Epidermal melanocyte (primary cell): ENCODE results near the gene ZSWIM2.
"Not testable (repeated sequence)": the region's sequence is repeated elsewhere in the genome, so short reads cannot be mapped to it uniquely, and the experiment has no call there.

Source experiments
- DNase-seq: peaks from one replicate; pipeline ENCODE4 v3.0.0; 2011; ENCODE audit warnings: low spot score; ENCODE audit not compliant: insufficient read length

ZSWIM2 gene

GRCh38 chr2:186848873-186849578 is at the start of gene ZSWIM2:
Gene ZSWIM2, minus strand, starts transcription at chr2:186849170. Its CDS starts 40 bp downstream, at chr2:186849130.
- DNase-seq: peak; percentile 29

GRCh38 chr2:186896220-186896619 is 47.2 kb upstream of the ZSWIM2 start:
- DNase-seq: not testable (repeated sequence)

GRCh38 chr2:186895451-186895850 is 46.5 kb upstream of the ZSWIM2 start:
- DNase-seq: no peak

GRCh38 chr2:186894478-186894877 is 45.5 kb upstream of the ZSWIM2 start:
- no peak for DNase-seq

- DNase-seq: no peak
Measured at GRCh38 chr2:186892821-186893220, 43.9 kb upstream of the ZSWIM2 start.

- DNase-seq: no peak
Measured at GRCh38 chr2:186891185-186891621, 42.2 kb upstream of the ZSWIM2 start.

GRCh38 chr2:186889101-186889879 is 40.3 kb upstream of the ZSWIM2 start:
- DNase-seq: no peak

GRCh38 chr2:186887107-186888090 is 38.4 kb upstream of the ZSWIM2 start:
- no peak for DNase-seq

GRCh38 chr2:186884587-186884986 is 35.6 kb upstream of the ZSWIM2 start:
- no peak for DNase-seq

GRCh38 chr2:186883666-186884065 is 34.7 kb upstream of the ZSWIM2 start:
- DNase-seq: no peak

GRCh38 chr2:186882511-186883071 is 33.6 kb upstream of the ZSWIM2 start:
- no peak for DNase-seq

GRCh38 chr2:186881660-186882059 is 32.7 kb upstream of the ZSWIM2 start:
- no peak for DNase-seq

- no peak for DNase-seq
Measured at GRCh38 chr2:186879312-186879711, 30.3 kb upstream of the ZSWIM2 start.

GRCh38 chr2:186874713-186875112 is 25.7 kb upstream of the ZSWIM2 start:
- DNase-seq: no peak

- no peak for DNase-seq
Measured at GRCh38 chr2:186871881-186872280, 22.9 kb upstream of the ZSWIM2 start.

- no peak for DNase-seq
Measured at GRCh38 chr2:186868344-186868743, 19.4 kb upstream of the ZSWIM2 start.

- peak; percentile 28 for DNase-seq
Measured at GRCh38 chr2:186862869-186863709, 14.1 kb upstream of the ZSWIM2 start.

GRCh38 chr2:186855216-186855615 is 6.2 kb upstream of the ZSWIM2 start:
- no peak for DNase-seq

- no peak for DNase-seq
Measured at GRCh38 chr2:186853951-186854350, 5.0 kb upstream of the ZSWIM2 start.

GRCh38 chr2:186852508-186852907 is 3.5 kb upstream of the ZSWIM2 start:
- DNase-seq: no peak
